Calu3 (cell line): ENCODE results near the gene FLVCR2. TPM values are rescaled to one million over a fixed set of nuclear protein-coding genes. Genes with fewer than 3 reads are reported as not detected.

ENCODE experiments used
- BruUV-seq: library from RNA; stranded (reverse); fragments of 400-500 nt; replicated peaks from 2 replicates; lab custom pipeline; 2021; lab: Mats Ljungman, UMichigan
- CTCF ChIA-PET: fragments of 300-600 bp; sonication (Branson Sonifier 250); formaldehyde crosslinking; loops from one replicate; lab custom pipeline; 2022; ENCODE audit warnings: antibody characterized with exemption; lab: Charles Lee
- DNase-seq: peaks from one replicate; pipeline ENCODE4 v3.0.0; 2022
- H3K27ac Mint-ChIP-seq: one replicate; pipeline ENCODE4 v1.8.0; 2022; ENCODE audit warnings: mixed read lengths; ENCODE audit not compliant: unreplicated experiment
- H3K27me3 Mint-ChIP-seq: one replicate; pipeline ENCODE4 v1.8.0; 2022; ENCODE audit warnings: mixed read lengths; ENCODE audit not compliant: unreplicated experiment
- H3K36me3 Mint-ChIP-seq: one replicate; pipeline ENCODE4 v1.8.0; 2022; ENCODE audit warnings: mild to moderate bottlenecking, moderate library complexity, mixed read lengths; ENCODE audit not compliant: insufficient read depth, unreplicated experiment
- H3K4me1 Mint-ChIP-seq: one replicate; pipeline ENCODE4 v1.8.0; 2022; ENCODE audit warnings: mild to moderate bottlenecking, low read depth, mixed read lengths; ENCODE audit not compliant: unreplicated experiment
- H3K4me3 Mint-ChIP-seq: one replicate; pipeline ENCODE4 v1.8.0; 2022; ENCODE audit warnings: mild to moderate bottlenecking, low read depth, moderate library complexity, mixed read lengths; ENCODE audit not compliant: unreplicated experiment
- H3K9me3 Mint-ChIP-seq: one replicate; pipeline ENCODE4 v1.8.0; 2022; ENCODE audit warnings: low read depth, mixed read lengths; ENCODE audit not compliant: unreplicated experiment
- CTCF ChIP-seq: fragments of 200-600 bp; IDR thresholded peaks from one replicate; pipeline ENCODE4 v1.8.0; 2022; ENCODE audit warnings: antibody characterized with exemption; ENCODE audit not compliant: unreplicated experiment
- intact Hi-C: fragments of 100-400 bp; cut with micrococcal nuclease; formaldehyde crosslinking; loops from one replicate; pipeline ENCODE4 v1.10.0; 2022; ENCODE audit not compliant: unreplicated experiment
- total RNA-seq: library from RNA; stranded (reverse); gene quantifications from 2 replicates; pipeline ENCODE4 v1.2.3, GENCODE V29; 2022

The FLVCR2 gene
- total RNA-seq, 1 experiment from 2014 or later, result 1.4 TPM

GRCh38 chr14:75648066-75648838, 69.8 kb downstream of the FLVCR2 start:
- CTCF ChIA-PET, result no interaction called here
- peaks cover 6% of the 10 kb centered on the region for H3K36me3 Mint-ChIP-seq
- no peaks in the 10 kb centered on the region for H3K27me3 Mint-ChIP-seq
- intact Hi-C loops, result no loop called here
- DNase-seq, result no peak
- no peaks in the 10 kb centered on the region for H3K4me1 Mint-ChIP-seq
- no TSS peak for BruUV-seq
- no peak overlapping the region for H3K4me3 Mint-ChIP-seq
- no peaks in the 10 kb centered on the region for H3K9me3 Mint-ChIP-seq
- H3K27ac Mint-ChIP-seq, result no peak overlapping the region
- no peak for TF ChIP-seq CTCF

GRCh38 chr14:75649337-75649736, 70.9 kb downstream of the FLVCR2 start:
- Mint-ChIP-seq H3K4me3 (no peak overlapping the region), H3K27me3 (no peaks in the 10 kb centered on the region), H3K9me3 (no peaks in the 10 kb centered on the region), H3K36me3 (peaks cover 6% of the 10 kb centered on the region), H3K4me1 (no peaks in the 10 kb centered on the region), H3K27ac (no peak overlapping the region)
- no peak for DNase-seq
- CTCF ChIA-PET, result interaction anchor here (0.5 kb wide), 1 partner anchor 1392 kb away, joined by 4 read pairs; no protein-coding TSS in a partner anchor
- intact Hi-C loops, result no loop called here
- BruUV-seq, result no TSS peak
- TF ChIP-seq CTCF, result no peak

GRCh38 chr14:75649773-75650172, 71.4 kb downstream of the FLVCR2 start:
- intact Hi-C loops, result loop anchor here (10.0 kb wide), 1 partner anchor 335 kb away; no protein-coding TSS in a partner anchor
- CTCF ChIA-PET, result no interaction called here

More at GRCh38 chr14:75649773-75650172, 71.4 kb downstream of the FLVCR2 start:
- H3K4me3 Mint-ChIP-seq, result no peak overlapping the region
- no peak for DNase-seq
- no peaks in the 10 kb centered on the region for H3K27me3 Mint-ChIP-seq
- no peak overlapping the region for H3K27ac Mint-ChIP-seq
- BruUV-seq, result no TSS peak
- no peak for TF ChIP-seq CTCF
- peaks cover 7% of the 10 kb centered on the region for H3K36me3 Mint-ChIP-seq
- no peaks in the 10 kb centered on the region for H3K4me1 Mint-ChIP-seq
- H3K9me3 Mint-ChIP-seq, result no peaks in the 10 kb centered on the region
